ENCODE measurements around the gene YIPF7.

- TF ChIP-seq, protein P1, sequence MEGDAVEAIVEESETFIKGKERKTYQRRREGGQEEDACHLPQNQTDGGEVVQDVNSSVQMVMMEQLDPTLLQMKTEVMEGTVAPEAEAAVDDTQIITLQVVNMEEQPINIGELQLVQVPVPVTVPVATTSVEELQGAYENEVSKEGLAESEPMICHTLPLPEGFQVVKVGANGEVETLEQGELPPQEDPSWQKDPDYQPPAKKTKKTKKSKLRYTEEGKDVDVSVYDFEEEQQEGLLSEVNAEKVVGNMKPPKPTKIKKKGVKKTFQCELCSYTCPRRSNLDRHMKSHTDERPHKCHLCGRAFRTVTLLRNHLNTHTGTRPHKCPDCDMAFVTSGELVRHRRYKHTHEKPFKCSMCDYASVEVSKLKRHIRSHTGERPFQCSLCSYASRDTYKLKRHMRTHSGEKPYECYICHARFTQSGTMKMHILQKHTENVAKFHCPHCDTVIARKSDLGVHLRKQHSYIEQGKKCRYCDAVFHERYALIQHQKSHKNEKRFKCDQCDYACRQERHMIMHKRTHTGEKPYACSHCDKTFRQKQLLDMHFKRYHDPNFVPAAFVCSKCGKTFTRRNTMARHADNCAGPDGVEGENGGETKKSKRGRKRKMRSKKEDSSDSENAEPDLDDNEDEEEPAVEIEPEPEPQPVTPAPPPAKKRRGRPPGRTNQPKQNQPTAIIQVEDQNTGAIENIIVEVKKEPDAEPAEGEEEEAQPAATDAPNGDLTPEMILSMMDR (IDR thresholded peaks at IDR 0.05): no peak
- TF ChIP-seq EP300 (IDR thresholded peaks at IDR 0.05) (no peak), POLR2A (IDR thresholded peaks at IDR 0.05) (no peak), POLR2AphosphoS5 (IDR thresholded peaks at IDR 0.05) (no peak)
Observed at GRCh38 chr4:44701037-44701436, 49.6 kb upstream of the YIPF7 start.
